NB4 (cell line): ENCODE data around the gene TBC1D3E.
"Not testable (repeated sequence)": the region's sequence is repeated elsewhere in the genome, so short reads cannot be mapped to it uniquely, and the experiment has no call there.

Experiments
- CTCF ChIP-seq: IDR thresholded peaks from one replicate; pipeline ENCODE4 v1.5.1; 2012; ENCODE audit warnings: low read depth, low read length
- MAX ChIP-seq: IDR thresholded peaks from 2 replicates; pipeline ENCODE4 v1.6.1; 2011; ENCODE audit warnings: low read depth, low read length
- MYC ChIP-seq: IDR thresholded peaks from 2 replicates; pipeline ENCODE4 v1.6.1; 2011; ENCODE audit warnings: low read depth, low read length

GRCh38 chr17:38088120-38088519 lies 39.6 kb upstream of the TBC1D3E start:
- TF ChIP-seq MAX, MYC, CTCF: not testable (repeated sequence)
